Aorta (tissue), 5 donors: ENCODE measurements around the gene USP40. TPM values are rescaled to one million over a fixed set of nuclear protein-coding genes. Genes with fewer than 3 reads are reported as not detected.

Source experiments
- ATAC-seq: fragments of 200-7000 bp; cut with Tn5 transposase; one replicate; pipeline ENCODE4 v1.9.1; 2022; ENCODE audit warnings: moderate library complexity; ENCODE audit not compliant: low FRiP score
- DNase-seq, 2 donors: peaks; one replicate each; pipeline ENCODE4 v3.0.0-alpha.2; 2020
- H3K27ac ChIP-seq, 2 donors: one replicate each; pipeline ENCODE4 v1.5.1; 2013; ENCODE audit warnings: low read length in 2 of 2, mild to moderate bottlenecking in 2 of 2, moderate library complexity in 2 of 2, control low read depth in 1 of 2, inconsistent platforms in 1 of 2, low read depth in 1 of 2
- H3K27me3 ChIP-seq, 2 donors: one replicate each; pipeline ENCODE4 v1.6.1; 2013; ENCODE audit warnings: control low read depth in 1 of 2, low read length in 1 of 2, mild to moderate bottlenecking in 1 of 2, moderate library complexity in 1 of 2; ENCODE audit not compliant: insufficient read depth in 2 of 2, control insufficient read depth in 1 of 2
- H3K36me3 ChIP-seq, 2 donors: one replicate each; pipeline ENCODE4 v1.6.1; 2013; ENCODE audit warnings: control low read depth in 1 of 2, low read length in 1 of 2, mild to moderate bottlenecking in 1 of 2; ENCODE audit not compliant: insufficient read depth in 2 of 2, control insufficient read depth in 1 of 2
- H3K4me1 ChIP-seq, 2 donors: one replicate each; pipeline ENCODE4 v1.6.1; 2013; ENCODE audit warnings: low read length in 2 of 2, control low read depth in 1 of 2, mild to moderate bottlenecking in 1 of 2, moderate library complexity in 1 of 2; ENCODE audit not compliant: insufficient read depth in 2 of 2, control insufficient read depth in 1 of 2
- H3K4me3 ChIP-seq, 2 donors: one replicate each; pipeline ENCODE4 v1.5.1; 2013; ENCODE audit warnings: low read length in 2 of 2, control low read depth in 1 of 2, mild to moderate bottlenecking in 1 of 2
- H3K9me3 ChIP-seq: one replicate; pipeline ENCODE4 v1.6.1; 2013; ENCODE audit warnings: mild to moderate bottlenecking, low read length; ENCODE audit not compliant: control insufficient read depth
- WGBS, 2 donors: extraction: QIAGEN DNeasy Blood & Tissue Kit; methylation state at CpG; one replicate each; pipeline ENCODE4 v1.1.7; 2013; 5-methylcytosine and 5-hydroxymethylcytosine counted together
- intact Hi-C, 2 donors: fragments of 100-400 bp; cut with DNase I; formaldehyde crosslinking; loops; one replicate each; pipeline versions ENCODE4 v1.14.2 to v1.15.0; 2022
- long read RNA-seq, 2 donors: library from polyadenylated mRNA; unstranded; transcript quantifications; one replicate each; pipeline ENCODE4 v2.0.0, GENCODE V29; 2020 to 2021
- polyA plus RNA-seq, 2 donors: library from polyadenylated mRNA; stranded (reverse); fragments of 200-250 nt; gene quantifications; one replicate each; pipeline ENCODE4 v1.2.3, GENCODE V29; 2013
- total RNA-seq, 2 donors: library from RNA; stranded (reverse); fragmentation: NEBNext Ultra II Directional; extraction: Animal tissue kit (Norgen Biotek cat#: 25700); gene quantifications; one replicate each; pipeline ENCODE4 v1.2.1, GENCODE V29; 2021
- donor health status: healthy with polysubstance abuse.
- donor health status: Bipolar disorder and iron deficiency.
- donor health status: DM: no; HTN: no; CAD: no.
- donor health status: DM: no; HTN: no; CAD: no.
- donor health status: DM: yes; HTN: yes; CAD: no.

USP40 gene
- 10 to 100 TPM; 28.4 to 52.6 TPM for total RNA-seq
- polyA plus RNA-seq, result 10 to 100 TPM; 11.4 to 31.5 TPM
- long read RNA-seq, donor 1, partial matches to known transcripts, result 4 of 19 reads
- long read RNA-seq, donor 1, other reads (novel, unspliced or antisense), result 14 of 19 reads
- long read RNA-seq, donor 2, partial matches to known transcripts, result 4 of 17 reads
- long read RNA-seq, donor 2, other reads (novel, unspliced or antisense), result 11 of 17 reads

- DNase-seq (peak; percentile 91 to 95), ATAC-seq (peak; percentile 98)
- peak within 1 kb of the TSS; percentile 43 to 81 for H3K27ac ChIP-seq
- no peaks in the 10 kb centered on the region for H3K4me1 ChIP-seq
- 0 to 1% methylated on average over 51 of the region's 51 CpGs for WGBS, 2 donors
- intact Hi-C loops, result loop anchor here in 1 of 2 donors (5.0 kb wide), 1 partner anchor 146 kb away; the partner anchor contains the start of gene UGT1A5
- no peaks in the 10 kb centered on the region for H3K9me3 ChIP-seq
- no peaks in the 10 kb centered on the region for H3K27me3 ChIP-seq
- H3K4me3 ChIP-seq, result peak within 1 kb of the TSS; percentile 65 to 78
- H3K36me3 ChIP-seq, result peaks cover 0 to 1% of the 10 kb centered on the region in 2 donors
These were observed at the start of gene USP40 for GRCh38 chr2:233566141-233566956. Gene USP40 (minus strand): TSS chr2:233566782. CDS start chr2:233565554, 1,228 bp downstream.

GRCh38 chr2:233611284-233611683, 44.7 kb upstream of the USP40 start:
- intact Hi-C loops, result no loop called here
- Histone ChIP-seq H3K27ac (no peak overlapping the region), H3K9me3 (no peaks in the 10 kb centered on the region), H3K27me3 (no peaks in the 10 kb centered on the region), H3K36me3 (no peaks in the 10 kb centered on the region), H3K4me3 (no peak overlapping the region), H3K4me1 (no peaks in the 10 kb centered on the region)
- WGBS, 2 donors, result 77 to 80% methylated on average over 4 of the region's 4 CpGs
- ATAC-seq (no peak), DNase-seq (no peak)

GRCh38 chr2:233605680-233606079, 39.1 kb upstream of the USP40 start:
- ATAC-seq, result no peak
- 79 to 88% methylated on average over 1 of the region's 1 CpG for WGBS, 2 donors
- Histone ChIP-seq H3K27ac (no peak overlapping the region), H3K4me3 (no peak overlapping the region), H3K36me3 (no peaks in the 10 kb centered on the region), H3K27me3 (no peaks in the 10 kb centered on the region), H3K4me1 (no peaks in the 10 kb centered on the region), H3K9me3 (peaks cover 2% of the 10 kb centered on the region)
- DNase-seq, result no peak
- intact Hi-C loops, result no loop called here

- Histone ChIP-seq H3K27ac (no peak overlapping the region), H3K4me3 (no peak overlapping the region), H3K9me3 (peaks cover 2% of the 10 kb centered on the region), H3K27me3 (no peaks in the 10 kb centered on the region), H3K4me1 (no peaks in the 10 kb centered on the region), H3K36me3 (no peaks in the 10 kb centered on the region)
- no peak for DNase-seq
- whole genome bisulfite sequencing, 2 donors, result 85 to 88% methylated on average over 3 of the region's 3 CpGs
- intact Hi-C loops, result no loop called here
- ATAC-seq, result no peak
These were observed 38.2 kb upstream of the USP40 start for GRCh38 chr2:233604826-233605225.

- Histone ChIP-seq H3K27me3 (no peaks in the 10 kb centered on the region), H3K4me1 (no peaks in the 10 kb centered on the region), H3K4me3 (no peak overlapping the region), H3K9me3 (peaks cover 2% of the 10 kb centered on the region), H3K27ac (no peak overlapping the region), H3K36me3 (no peaks in the 10 kb centered on the region)
- 81% methylated on average over 4 of the region's 4 CpGs for WGBS, 2 donors
- ATAC-seq (no peak), DNase-seq (no peak)
- intact Hi-C loops, result no loop called here
These were observed 36.9 kb upstream of the USP40 start for GRCh38 chr2:233603520-233603919.

- intact Hi-C loops, result no loop called here
- Histone ChIP-seq H3K4me3 (no peak overlapping the region), H3K36me3 (no peaks in the 10 kb centered on the region), H3K27me3 (no peaks in the 10 kb centered on the region), H3K9me3 (peaks cover 2% of the 10 kb centered on the region), H3K27ac (no peak overlapping the region), H3K4me1 (no peaks in the 10 kb centered on the region)
- ATAC-seq, result no peak
- no peak for DNase-seq
- 87 to 92% methylated on average over 1 of the region's 1 CpG for WGBS, 2 donors
These were observed 35.5 kb upstream of the USP40 start for GRCh38 chr2:233602076-233602475.

- no peak for ATAC-seq
- Histone ChIP-seq H3K27ac (no peak overlapping the region), H3K9me3 (peaks cover 2% of the 10 kb centered on the region), H3K4me3 (no peak overlapping the region), H3K36me3 (no peaks in the 10 kb centered on the region), H3K4me1 (no peaks in the 10 kb centered on the region), H3K27me3 (no peaks in the 10 kb centered on the region)
- DNase-seq, result no peak
- intact Hi-C loops, result no loop called here
- 77 to 82% methylated on average over 2 of the region's 2 CpGs for WGBS, 2 donors
These were observed 33.8 kb upstream of the USP40 start for GRCh38 chr2:233600386-233600785.

- no peak for DNase-seq
- Histone ChIP-seq H3K9me3 (peaks cover 2% of the 10 kb centered on the region), H3K27me3 (no peaks in the 10 kb centered on the region), H3K36me3 (no peaks in the 10 kb centered on the region), H3K4me3 (no peak overlapping the region), H3K4me1 (no peaks in the 10 kb centered on the region), H3K27ac (no peak overlapping the region)
- WGBS, 2 donors, result 83 to 90% methylated on average over 3 of the region's 3 CpGs
- ATAC-seq, result no peak
- intact Hi-C loops, result no loop called here
These were observed 32.4 kb upstream of the USP40 start for GRCh38 chr2:233598952-233599351.

GRCh38 chr2:233597522-233597921, 30.9 kb upstream of the USP40 start:
- no peaks in the 10 kb centered on the region for H3K36me3 ChIP-seq
- no peak for DNase-seq
- no peak overlapping the region for H3K4me3 ChIP-seq
- H3K9me3 ChIP-seq, result peaks cover under 1% of the 10 kb centered on the region
- intact Hi-C loops, result no loop called here
- 71 to 75% methylated on average over 1 of the region's 1 CpG for WGBS, 2 donors
- H3K4me1 ChIP-seq, result no peaks in the 10 kb centered on the region
- H3K27me3 ChIP-seq, result no peaks in the 10 kb centered on the region
- no peak for ATAC-seq
- H3K27ac ChIP-seq, result no peak overlapping the region
